Motor neuron (in vitro differentiated cells): ENCODE results near the gene CPTP. TPM values are rescaled to one million over a fixed set of nuclear protein-coding genes. Genes with fewer than 3 reads are reported as not detected.

Source experiments
- ATAC-seq, 8 experiments: fragments of 200-7000 bp; cut with Tn5 transposase; replicated peaks in 6 of 8; 2 replicates each; pipeline ENCODE4 v1.8.0; 2021; ENCODE audit warnings: mild to moderate bottlenecking in 8 of 8, moderate library complexity in 8 of 8
- H3K27ac ChIP-seq, 2 donors: fragments of 250-450 bp; sonication (Bioruptor Pico); 2 replicates each; pipeline ENCODE4 v1.9.0; 2021; ENCODE audit warnings: antibody characterized with exemption in 2 of 2, mild to moderate bottlenecking in 2 of 2, moderate library complexity in 1 of 2
- H3K4me1 ChIP-seq, 2 donors: fragments of 250-450 bp; sonication (Bioruptor Pico); replicated peaks in 1 of 2; 2 replicates each; pipeline ENCODE4 v1.6.1; 2021; ENCODE audit warnings: antibody characterized with exemption in 2 of 2, mild to moderate bottlenecking in 2 of 2, moderate library complexity in 1 of 2
- H3K4me3 ChIP-seq, 5 donors: fragments of 250-450 bp; sonication (Bioruptor Pico); 2 replicates each; pipeline ENCODE4 v1.9.0; 2021; ENCODE audit warnings: antibody characterized with exemption in 5 of 5, mild to moderate bottlenecking in 5 of 5, moderate library complexity in 4 of 5
- WGBS, 10 experiments: fragments of 450-650 bp; shearing (Covaris generic); methylation state at CpG; one replicate each; pipeline ENCODE4 v1.0.0; 2022; 5-methylcytosine and 5-hydroxymethylcytosine counted together
- in situ Hi-C, 9 experiments: fragments of 400-800 bp; cut with MboI; loops; one replicate each; pipeline ENCODE4 v1.15.0; 2021; ENCODE audit warnings: low sequenced_read_pairs in 9 of 9, low pct_unique_long_range_greater_than_20kb in 2 of 9; ENCODE audit not compliant: unreplicated experiment in 9 of 9
- total RNA-seq, 8 experiments: library from RNA; unstranded; fragments of 300-600 nt; gene quantifications; 2 replicates each; pipeline versions ENCODE4 v1.2.3 to v1.2.4, GENCODE V29; 2022

The CPTP gene
- total RNA-seq, 8 experiments from 2014 or later = 11.2 to 22.4 (median 13.4) TPM

DNA sequence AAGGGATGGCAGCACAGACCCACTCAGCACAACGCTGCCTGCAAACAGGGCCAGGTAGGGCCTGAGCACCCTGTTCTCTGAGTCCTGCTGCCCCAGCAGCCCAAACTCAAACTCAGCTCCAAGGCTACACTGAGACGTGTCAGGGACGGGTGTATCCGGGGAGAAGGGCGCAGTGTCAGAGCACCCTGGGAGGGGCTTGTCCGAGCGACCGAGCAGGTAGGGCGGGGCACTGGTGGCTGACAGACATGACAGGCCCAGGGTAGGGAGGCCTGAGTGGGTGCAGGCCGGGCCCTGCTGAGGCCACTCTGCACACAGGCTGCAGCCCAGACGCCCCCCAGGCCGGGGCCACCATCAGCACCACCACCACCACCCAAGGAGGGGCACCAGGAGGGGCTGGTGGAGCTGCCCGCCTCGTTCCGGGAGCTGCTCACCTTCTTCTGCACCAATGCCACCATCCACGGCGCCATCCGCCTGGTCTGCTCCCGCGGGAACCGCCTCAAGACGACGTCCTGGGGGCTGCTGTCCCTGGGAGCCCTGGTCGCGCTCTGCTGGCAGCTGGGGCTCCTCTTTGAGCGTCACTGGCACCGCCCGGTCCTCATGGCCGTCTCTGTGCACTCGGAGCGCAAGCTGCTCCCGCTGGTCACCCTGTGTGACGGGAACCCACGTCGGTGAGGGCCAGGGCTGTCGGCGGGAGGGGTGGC is 38.8 kb upstream of the CPTP start:
- Histone ChIP-seq H3K4me3 (no peak overlapping the region), H3K27ac (no peak overlapping the region), H3K4me1 (peaks cover 0 to 4% of the 10 kb centered on the region in 2 donors)
- ATAC-seq = peak in 3 of 8 experiments; percentile 3 to 7 (median 4)
- 41 to 58% methylated on average over 4 to 19 of the region's 37 CpGs; no CpG with 5 or more reads in 8 of the 10 experiments for WGBS, 10 experiments
- in situ Hi-C loops = no loop called here

DNA sequence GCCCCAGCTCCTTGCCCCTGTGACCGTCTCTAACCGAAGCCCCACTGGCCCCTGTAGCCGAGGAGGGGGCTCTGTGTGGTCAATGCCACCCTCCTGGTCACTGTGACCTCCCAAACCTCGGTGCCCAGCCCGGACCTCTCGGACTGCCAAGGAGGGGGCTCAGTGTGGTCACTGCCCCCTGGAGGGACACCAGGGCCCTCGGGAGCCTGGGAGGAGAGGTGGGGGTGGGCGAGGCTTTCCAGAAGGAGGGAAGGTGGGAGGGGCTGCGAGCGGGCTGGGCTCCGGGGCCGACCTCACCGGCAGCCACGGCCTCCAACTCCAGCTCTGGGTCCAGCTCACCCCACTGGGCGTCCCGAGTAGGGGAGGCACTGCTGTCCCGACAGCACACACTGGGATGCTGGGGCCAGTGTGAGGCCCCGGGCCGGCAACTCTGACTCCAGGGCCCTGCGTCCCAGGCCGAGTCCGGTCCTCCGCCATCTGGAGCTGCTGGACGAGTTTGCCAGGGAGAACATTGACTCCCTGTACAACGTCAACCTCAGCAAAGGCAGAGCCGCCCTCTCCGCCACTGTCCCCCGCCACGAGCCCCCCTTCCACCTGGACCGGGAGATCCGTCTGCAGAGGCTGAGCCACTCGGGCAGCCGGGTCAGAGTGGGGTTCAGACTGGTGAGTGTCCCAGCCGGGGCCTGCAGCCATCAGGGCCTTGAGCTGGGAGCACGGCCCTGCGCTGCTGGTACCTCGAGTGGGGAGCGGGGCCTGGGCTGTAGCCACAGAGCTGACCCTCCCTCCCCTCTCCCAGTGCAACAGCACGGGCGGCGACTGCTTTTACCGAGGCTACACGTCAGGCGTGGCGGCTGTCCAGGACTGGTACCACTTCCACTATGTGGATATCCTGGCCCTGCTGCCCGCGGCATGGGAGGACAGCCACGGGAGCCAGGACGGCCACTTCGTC is 38.0 kb upstream of the CPTP start:
- Histone ChIP-seq H3K27ac (no peak overlapping the region), H3K4me3 (no peak overlapping the region), H3K4me1 (peaks cover 7 to 13% of the 10 kb centered on the region in 2 donors)
- in situ Hi-C loops = no loop called here
- no peak for ATAC-seq
- 7 to 59% (median 46%) methylated on average over 3 to 21 of the region's 50 CpGs; no CpG with 5 or more reads in 6 of the 10 experiments for WGBS, 10 experiments

DNA sequence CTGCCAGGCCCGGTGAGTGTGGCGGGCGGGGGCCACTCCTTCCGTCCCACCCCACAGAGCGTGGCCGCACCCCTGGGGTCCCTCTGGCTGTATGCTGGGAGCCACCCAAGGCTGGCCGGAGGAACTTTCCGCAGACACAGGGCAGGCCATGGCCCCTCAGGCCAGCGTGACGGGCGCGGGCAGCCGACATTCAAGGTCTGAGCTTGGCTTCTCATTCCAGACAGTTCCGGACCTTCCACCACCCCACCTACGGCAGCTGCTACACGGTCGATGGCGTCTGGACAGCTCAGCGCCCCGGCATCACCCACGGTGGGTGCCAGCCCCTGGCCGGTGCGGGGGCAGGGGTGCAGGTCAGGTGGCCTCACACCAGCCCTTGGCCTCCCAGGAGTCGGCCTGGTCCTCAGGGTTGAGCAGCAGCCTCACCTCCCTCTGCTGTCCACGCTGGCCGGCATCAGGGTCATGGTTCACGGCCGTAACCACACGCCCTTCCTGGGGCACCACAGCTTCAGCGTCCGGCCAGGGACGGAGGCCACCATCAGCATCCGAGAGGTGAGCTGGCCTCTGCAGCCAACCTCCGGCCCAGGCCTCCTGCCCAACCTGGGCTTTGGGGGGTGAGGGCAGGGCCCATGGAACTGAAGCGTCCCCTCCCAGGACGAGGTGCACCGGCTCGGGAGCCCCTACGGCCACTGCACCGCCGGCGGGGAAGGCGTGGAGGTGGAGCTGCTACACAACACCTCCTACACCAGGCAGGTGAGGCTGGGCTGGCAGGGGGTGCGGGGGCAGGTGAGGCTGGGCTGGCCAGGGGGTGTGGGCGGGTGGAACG is 37.1 kb upstream of the CPTP start:
- Histone ChIP-seq H3K27ac (no peak overlapping the region), H3K4me1 (peaks cover 15 to 18% of the 10 kb centered on the region in 2 donors), H3K4me3 (no peak overlapping the region)
- WGBS, 10 experiments = 60 to 80% (median 68%) methylated on average over 1 to 21 of the region's 46 CpGs; no CpG with 5 or more reads in 6 of the 10 experiments
- in situ Hi-C loops = no loop called here
- ATAC-seq = no peak

DNA sequence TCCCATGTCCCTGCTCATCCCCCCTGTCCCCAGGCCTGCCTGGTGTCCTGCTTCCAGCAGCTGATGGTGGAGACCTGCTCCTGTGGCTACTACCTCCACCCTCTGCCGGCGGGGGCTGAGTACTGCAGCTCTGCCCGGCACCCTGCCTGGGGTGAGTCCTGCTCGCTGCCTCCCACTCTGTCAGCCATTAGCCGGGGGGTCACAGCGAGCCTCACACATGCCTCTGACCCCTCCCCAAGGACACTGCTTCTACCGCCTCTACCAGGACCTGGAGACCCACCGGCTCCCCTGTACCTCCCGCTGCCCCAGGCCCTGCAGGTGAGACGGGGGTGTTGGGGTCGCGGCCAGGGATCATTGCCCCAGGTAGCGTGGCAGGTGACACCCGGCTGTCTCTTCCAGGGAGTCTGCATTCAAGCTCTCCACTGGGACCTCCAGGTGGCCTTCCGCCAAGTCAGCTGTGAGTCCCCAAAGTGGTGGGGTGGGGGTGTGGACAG is 34.3 kb upstream of the CPTP start:
- no peak overlapping the region for H3K4me3 ChIP-seq
- in situ Hi-C loops = no loop called here
- peak in 5 of 8 experiments; percentile 4 to 43 (median 12) for ATAC-seq
- WGBS, 10 experiments = 0 to 53% (median 18%) methylated on average over 3 to 8 of the region's 15 CpGs; no CpG with 5 or more reads in 6 of the 10 experiments
- peaks cover 15 to 18% of the 10 kb centered on the region in 2 donors for H3K4me1 ChIP-seq
- no peak overlapping the region for H3K27ac ChIP-seq

DNA sequence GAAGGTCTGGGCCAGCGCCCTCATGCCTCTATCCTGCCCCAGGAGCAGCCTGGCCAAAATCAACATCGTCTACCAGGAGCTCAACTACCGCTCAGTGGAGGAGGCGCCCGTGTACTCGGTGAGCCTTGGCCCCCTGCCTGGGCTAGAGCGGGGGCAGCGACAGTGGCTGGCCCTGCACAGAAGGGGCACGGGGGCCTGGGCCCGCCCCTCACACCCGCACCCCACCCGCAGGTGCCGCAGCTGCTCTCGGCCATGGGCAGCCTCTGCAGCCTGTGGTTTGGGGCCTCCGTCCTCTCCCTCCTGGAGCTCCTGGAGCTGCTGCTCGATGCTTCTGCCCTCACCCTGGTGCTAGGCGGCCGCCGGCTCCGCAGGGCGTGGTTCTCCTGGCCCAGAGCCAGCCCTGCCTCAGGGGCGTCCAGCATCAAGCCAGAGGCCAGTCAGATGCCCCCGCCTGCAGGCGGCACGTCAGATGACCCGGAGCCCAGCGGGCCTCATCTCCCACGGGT is 33.5 kb upstream of the CPTP start:
- H3K27ac ChIP-seq = no peak overlapping the region
- in situ Hi-C loops = no loop called here
- H3K4me3 ChIP-seq = no peak overlapping the region
- peak; percentile 36 to 55 (median 48) for ATAC-seq
- peaks cover 15 to 18% of the 10 kb centered on the region in 2 donors for H3K4me1 ChIP-seq
- 27 to 40% (median 27%) methylated on average over 2 to 9 of the region's 28 CpGs; no CpG with 5 or more reads in 7 of the 10 experiments for WGBS, 10 experiments

DNA sequence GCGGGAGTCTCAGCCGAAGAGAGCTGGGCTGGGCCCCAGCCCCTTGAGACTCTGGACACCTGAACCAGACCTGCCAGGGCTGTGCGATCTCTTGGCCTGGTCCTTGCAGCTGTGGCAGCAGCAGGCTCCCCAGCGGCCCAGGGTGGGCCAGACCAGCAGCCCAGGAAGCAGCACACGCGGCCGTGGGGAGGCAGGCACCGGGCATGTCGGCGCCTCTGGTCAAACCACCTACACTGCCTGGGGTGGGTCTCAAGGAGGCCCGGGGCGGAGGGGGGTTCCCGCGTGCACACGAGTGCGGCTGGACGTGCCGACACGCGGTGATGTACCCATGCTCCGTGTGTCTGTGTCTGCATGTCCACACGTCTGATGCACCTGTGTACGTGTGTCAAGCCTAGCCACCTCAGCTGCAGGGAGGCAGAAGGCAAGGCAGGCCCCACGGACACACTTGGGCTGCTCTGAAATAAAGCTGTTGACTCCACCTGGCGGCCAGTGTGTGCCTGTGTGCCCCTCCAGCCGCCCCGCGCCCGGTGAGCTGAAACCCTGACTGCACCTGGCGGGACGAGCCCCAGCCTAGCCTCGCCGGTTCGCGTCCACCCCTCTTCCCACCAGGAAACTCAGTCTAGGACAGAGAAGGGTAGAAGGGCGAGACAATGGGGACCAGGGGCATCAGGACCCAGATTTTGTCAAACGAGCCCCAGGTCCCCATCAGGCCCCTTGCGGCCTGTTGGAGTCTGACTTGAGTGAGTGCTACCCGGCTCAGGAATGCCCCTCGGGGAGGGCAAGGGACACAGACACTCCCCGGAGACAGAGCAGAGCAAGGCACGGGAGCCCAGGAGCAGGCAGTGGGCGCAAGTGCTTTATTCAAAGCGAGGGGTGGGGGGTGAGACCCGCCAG is 32.8 kb upstream of the CPTP start:
- Histone ChIP-seq H3K4me3 (no peak overlapping the region), H3K27ac (no peak overlapping the region), H3K4me1 (peaks cover 15 to 18% of the 10 kb centered on the region in 2 donors)
- in situ Hi-C loops = no loop called here
- 10 to 27% (median 21%) methylated on average over 8 to 11 of the region's 45 CpGs; no CpG with 5 or more reads in 7 of the 10 experiments for WGBS, 10 experiments
- peak; percentile 57 to 87 (median 66) for ATAC-seq

DNA sequence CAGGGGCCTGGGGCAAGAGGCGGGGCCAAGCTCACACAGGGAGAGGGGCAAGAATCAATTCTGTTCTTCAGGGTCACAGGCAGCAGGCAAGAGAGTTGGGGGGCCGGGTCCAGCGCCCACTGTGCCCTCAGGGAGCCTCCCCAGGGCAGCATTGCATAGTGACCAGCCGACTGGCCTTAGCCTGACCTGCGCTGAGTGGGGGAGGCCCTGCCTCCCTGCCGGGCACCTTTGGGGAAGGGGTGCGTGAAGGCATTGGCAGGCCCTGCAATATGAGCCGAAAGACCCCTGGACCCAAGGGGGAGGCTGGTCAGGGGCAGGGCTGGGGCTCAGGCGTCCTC is 32.2 kb upstream of the CPTP start:
- WGBS, 10 experiments = 100% methylated on average over 1 of the region's 9 CpGs; no CpG with 5 or more reads in 7 of the 10 experiments

DNA sequence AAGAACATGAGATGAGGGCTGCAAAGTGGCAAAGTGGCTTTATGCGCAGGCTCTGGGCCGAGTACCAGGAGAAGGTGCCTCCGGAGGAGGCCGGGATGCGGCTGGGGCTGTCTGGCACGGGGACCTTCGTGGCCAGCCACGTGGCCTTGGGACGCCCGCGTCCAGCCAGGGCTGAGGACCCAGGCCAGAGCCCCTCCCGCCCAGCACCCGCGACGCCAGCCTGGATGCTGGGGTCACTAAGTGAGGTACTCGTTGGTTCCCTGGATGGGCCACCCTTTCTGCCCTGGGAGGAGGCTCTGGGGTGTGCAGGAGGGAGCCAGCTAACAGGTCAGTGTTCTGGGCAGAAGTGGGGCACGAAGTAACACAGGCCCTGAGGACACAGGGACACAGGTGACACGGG is 31.8 kb upstream of the CPTP start:
- Histone ChIP-seq H3K4me3 (no peak overlapping the region), H3K27ac (no peak overlapping the region), H3K4me1 (peaks cover 15 to 18% of the 10 kb centered on the region in 2 donors)
- in situ Hi-C loops = no loop called here
- ATAC-seq = no peak
- whole genome bisulfite sequencing, 10 experiments = 86 to 100% (median 93%) methylated on average over 1 to 13 of the region's 18 CpGs; no CpG with 5 or more reads in 6 of the 10 experiments

More for the DNA sequence above, 32.2 kb upstream of the CPTP start:
- H3K4me1 ChIP-seq = peaks cover 15 to 18% of the 10 kb centered on the region in 2 donors
- no peak overlapping the region for H3K27ac ChIP-seq
- H3K4me3 ChIP-seq = no peak overlapping the region
- ATAC-seq = peak in 1 of 8 experiments; percentile 0
- in situ Hi-C loops = no loop called here

DNA sequence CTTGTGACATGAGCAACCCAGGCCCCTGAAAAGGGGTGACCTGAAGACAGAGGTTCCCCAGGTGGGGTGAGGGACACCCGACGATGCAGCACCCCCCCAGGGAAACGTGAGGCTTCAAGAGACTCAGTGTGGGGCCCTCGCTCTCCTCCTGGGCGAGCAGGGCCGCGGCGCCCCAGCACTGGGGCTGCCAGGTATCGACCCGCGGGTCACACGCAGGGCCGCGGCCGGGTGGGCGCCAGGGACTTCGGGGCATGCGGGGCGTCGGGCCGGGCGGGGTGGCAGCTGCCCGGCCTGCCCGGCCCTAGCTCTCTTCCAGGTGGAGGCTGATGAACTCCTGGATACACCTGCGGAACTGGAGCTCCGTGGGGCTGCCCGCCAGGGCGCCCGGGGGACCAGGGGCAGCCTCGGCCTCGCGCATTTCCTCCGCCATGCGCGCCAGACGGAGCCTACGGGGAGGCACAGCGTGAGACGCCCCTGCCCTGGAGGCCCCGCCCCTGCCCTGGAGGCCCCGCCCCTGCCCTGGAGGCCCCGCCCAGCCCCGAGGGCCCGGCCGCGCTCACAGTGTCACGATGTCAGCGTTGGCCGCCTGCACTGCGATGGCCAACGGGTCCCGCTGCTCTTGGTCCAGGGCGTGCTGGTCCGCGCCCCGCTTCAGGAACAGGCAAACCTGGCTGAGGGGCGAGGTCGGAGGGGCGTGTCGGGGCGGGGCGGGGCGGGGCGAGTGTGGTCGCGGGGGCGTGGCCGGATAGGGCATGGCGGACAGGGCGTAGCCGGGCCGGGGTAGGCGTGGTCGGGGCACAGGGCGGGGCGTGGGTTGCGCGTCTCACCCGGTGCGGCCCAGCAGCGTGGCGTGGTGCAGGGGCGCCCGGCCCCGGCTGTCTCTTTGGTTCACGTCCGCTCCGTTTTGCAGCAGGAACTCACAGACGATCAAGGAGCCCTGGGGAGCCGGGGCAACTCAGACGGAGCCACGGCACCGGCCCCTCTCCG is 31.0 kb upstream of the CPTP start:
- WGBS, 10 experiments = 73 to 100% (median 77%) methylated on average over 4 to 21 of the region's 94 CpGs; no CpG with 5 or more reads in 7 of the 10 experiments
- peak in 3 of 8 experiments; percentile 41 to 57 (median 56) for ATAC-seq
- Histone ChIP-seq H3K4me1 (peaks cover 16 to 19% of the 10 kb centered on the region in 2 donors), H3K4me3 (no peak overlapping the region), H3K27ac (no peak overlapping the region)
- in situ Hi-C loops = no loop called here

DNA sequence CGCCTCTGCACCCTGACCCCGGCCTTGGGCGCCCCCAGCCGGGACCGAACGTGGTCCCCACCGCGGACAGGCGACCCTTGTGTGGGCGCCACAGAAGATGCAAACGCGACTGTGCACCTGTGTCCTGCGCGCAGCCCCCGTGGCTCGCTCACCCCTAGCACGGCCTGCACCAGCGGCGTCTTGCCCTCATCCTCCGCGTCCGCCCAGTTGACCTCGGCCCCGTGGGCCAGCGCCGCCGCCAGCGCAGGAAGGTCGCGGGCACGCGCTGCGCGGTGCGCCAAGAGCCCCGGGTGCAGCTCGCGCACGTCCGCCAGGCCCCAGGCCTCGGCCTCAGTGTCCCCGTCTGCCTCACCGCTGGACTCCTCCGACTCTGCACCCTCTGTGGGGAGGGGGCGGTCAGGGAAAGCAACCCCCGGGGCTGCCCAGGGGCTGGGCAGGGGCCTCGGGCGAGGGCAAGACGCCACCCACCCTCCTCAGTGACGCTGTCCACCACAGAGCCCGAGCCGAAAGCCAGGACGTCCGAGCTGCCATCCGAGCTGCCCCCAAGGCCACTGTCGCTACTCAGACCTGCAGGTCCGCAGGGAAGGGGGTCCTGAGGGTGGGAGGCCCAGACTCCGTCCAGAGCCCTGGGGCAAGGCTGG is 30.2 kb upstream of the CPTP start:
- no peak for ATAC-seq
- Histone ChIP-seq H3K4me1 (peaks cover 23 to 25% of the 10 kb centered on the region in 2 donors), H3K27ac (no peak overlapping the region), H3K4me3 (no peak overlapping the region)
- 78 to 100% (median 93%) methylated on average over 1 to 27 of the region's 58 CpGs; no CpG with 5 or more reads in 7 of the 10 experiments for whole genome bisulfite sequencing, 10 experiments
- in situ Hi-C loops = no loop called here
